Endothelial cell (in vitro differentiated cells): ENCODE data around the gene PTPRE. TPM values are rescaled to one million over a fixed set of nuclear protein-coding genes. Genes with fewer than 3 reads are reported as not detected.

ENCODE experiments used
- DNase-seq: peaks from one replicate; pipeline ENCODE4 v3.0.0; 2021; ENCODE audit warnings: low spot score
- H3K27ac Mint-ChIP-seq: one replicate; pipeline ENCODE4 v1.8.0; 2021; ENCODE audit warnings: mixed read lengths, inconsistent platforms; ENCODE audit not compliant: unreplicated experiment
- H3K27me3 Mint-ChIP-seq: one replicate; pipeline ENCODE4 v1.8.0; 2021; ENCODE audit warnings: mild to moderate bottlenecking, moderate library complexity, mixed read lengths, inconsistent platforms; ENCODE audit not compliant: unreplicated experiment
- H3K36me3 Mint-ChIP-seq: one replicate; pipeline ENCODE4 v1.8.0; 2021; ENCODE audit warnings: mild to moderate bottlenecking, low read depth, mixed read lengths, inconsistent platforms; ENCODE audit not compliant: unreplicated experiment
- H3K4me1 Mint-ChIP-seq: one replicate; pipeline ENCODE4 v1.8.0; 2021; ENCODE audit warnings: mild to moderate bottlenecking, mixed read lengths, inconsistent platforms; ENCODE audit not compliant: unreplicated experiment
- H3K4me3 Mint-ChIP-seq: one replicate; pipeline ENCODE4 v1.8.0; 2021; ENCODE audit warnings: mild to moderate bottlenecking, mixed read lengths, inconsistent platforms; ENCODE audit not compliant: unreplicated experiment
- H3K9me3 Mint-ChIP-seq: one replicate; pipeline ENCODE4 v1.8.0; 2021; ENCODE audit warnings: mixed read lengths, inconsistent platforms; ENCODE audit not compliant: unreplicated experiment
- total RNA-seq: library from RNA; stranded (reverse); fragmentation: NEBNext Ultra II Directional; extraction: Animal tissue kit (Norgen Biotek cat#: 25700); gene quantifications from one replicate; pipeline ENCODE4 v1.2.1, GENCODE V29; 2021; ENCODE audit not compliant: unreplicated experiment
- TF ChIP-seq, protein P1 (sequence below): fragments of 200-600 bp; sonication (generic); IDR thresholded peaks from one replicate; pipeline ENCODE4 v1.5.0; 2021; ENCODE audit warnings: antibody characterized with exemption; ENCODE audit not compliant: unreplicated experiment

The PTPRE gene
- total RNA-seq, 1 donor from 2014 or later, result 117 TPM

DNA sequence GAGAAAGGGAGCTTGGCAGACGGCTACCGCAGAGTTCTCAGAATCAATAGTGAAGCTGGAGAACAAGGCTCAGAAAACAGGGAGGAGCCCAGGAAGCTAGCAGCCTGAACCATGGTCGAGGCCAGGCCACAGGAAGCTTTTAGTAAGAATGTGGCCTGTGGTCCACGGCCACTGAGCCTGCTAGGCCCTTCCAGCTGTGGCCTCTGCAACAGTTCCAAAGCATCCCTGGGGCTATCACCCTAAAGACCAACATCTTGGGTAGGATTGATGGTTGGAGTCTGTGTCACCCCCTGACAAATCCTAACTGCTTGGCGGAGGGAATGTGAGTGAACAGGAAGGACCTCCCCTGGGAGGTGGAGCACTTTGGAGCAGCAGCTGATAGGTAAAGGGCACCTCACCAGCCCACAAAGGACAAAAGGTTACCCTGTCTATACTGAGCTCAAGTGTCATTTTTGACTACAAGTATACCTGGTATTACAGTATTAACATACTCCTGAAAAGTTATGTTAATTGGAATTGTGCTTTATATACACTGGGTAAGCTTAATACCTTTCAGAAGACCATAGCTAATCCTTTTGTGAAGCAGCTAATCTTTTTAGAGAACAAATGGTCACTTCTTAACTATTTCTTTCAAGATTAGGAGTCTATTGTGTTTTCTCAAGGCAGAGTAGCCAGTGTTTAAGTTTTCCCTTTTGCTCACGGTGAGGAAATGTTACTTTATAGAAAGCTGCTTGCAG is 18.7 kb downstream of the PTPRE start:
- Mint-ChIP-seq H3K4me1 (peaks cover 68% of the 10 kb centered on the region), H3K36me3 (peaks cover 7% of the 10 kb centered on the region), H3K27me3 (peaks cover 10% of the 10 kb centered on the region), H3K27ac (peak overlapping the region; percentile 98), H3K9me3 (no peaks in the 10 kb centered on the region), H3K4me3 (no peak overlapping the region)
- DNase-seq, result no peak
- TF ChIP-seq, protein P1, sequence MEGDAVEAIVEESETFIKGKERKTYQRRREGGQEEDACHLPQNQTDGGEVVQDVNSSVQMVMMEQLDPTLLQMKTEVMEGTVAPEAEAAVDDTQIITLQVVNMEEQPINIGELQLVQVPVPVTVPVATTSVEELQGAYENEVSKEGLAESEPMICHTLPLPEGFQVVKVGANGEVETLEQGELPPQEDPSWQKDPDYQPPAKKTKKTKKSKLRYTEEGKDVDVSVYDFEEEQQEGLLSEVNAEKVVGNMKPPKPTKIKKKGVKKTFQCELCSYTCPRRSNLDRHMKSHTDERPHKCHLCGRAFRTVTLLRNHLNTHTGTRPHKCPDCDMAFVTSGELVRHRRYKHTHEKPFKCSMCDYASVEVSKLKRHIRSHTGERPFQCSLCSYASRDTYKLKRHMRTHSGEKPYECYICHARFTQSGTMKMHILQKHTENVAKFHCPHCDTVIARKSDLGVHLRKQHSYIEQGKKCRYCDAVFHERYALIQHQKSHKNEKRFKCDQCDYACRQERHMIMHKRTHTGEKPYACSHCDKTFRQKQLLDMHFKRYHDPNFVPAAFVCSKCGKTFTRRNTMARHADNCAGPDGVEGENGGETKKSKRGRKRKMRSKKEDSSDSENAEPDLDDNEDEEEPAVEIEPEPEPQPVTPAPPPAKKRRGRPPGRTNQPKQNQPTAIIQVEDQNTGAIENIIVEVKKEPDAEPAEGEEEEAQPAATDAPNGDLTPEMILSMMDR, result no peak

GRCh38 chr10:127926455-127926854 is 19.6 kb downstream of the PTPRE start:
- Mint-ChIP-seq H3K27me3 (peaks cover 3% of the 10 kb centered on the region), H3K27ac (peak overlapping the region; percentile 98), H3K36me3 (peaks cover 7% of the 10 kb centered on the region), H3K4me1 (peaks cover 60% of the 10 kb centered on the region), H3K9me3 (no peaks in the 10 kb centered on the region), H3K4me3 (peak overlapping the region; percentile 81)
- no peak for DNase-seq
- TF ChIP-seq, protein P1, result no peak

DNA sequence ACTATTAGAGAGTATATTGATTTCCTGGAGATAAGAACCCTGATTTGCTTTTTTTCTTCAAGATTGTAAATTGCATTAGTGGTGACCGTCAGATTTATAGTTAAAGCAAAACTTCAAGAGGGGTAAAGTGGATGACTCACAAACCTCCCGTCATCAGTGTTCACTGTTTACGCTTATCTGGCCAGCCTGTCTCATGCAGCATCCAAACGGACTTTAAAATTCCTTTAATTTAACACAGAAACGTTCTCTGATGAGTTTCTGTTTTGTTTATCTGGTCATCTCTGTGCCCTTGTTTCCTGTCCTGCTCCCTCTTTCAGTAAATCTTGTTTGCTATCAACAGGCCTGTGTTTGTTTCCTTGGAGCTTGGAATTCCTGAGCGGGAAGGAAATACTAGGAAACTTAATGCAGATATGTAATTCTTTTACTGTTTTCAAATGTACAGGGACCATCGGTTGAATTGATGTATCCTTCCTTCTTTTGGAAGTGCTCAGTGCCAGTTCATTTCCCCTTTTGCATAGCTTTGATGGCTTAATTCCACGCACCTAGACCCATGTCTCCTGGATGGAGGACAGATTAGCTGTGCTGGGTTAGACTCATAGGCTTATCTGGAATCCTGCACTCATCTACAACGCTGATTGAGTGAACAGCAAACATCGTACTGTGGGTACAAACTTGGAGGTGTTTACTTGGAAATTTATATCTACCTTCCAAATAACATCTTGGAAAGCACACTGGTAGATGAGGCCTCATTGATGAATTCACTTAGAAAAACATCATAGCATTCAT is 21.3 kb downstream of the PTPRE start:
- TF ChIP-seq, protein P1, result no peak
- Mint-ChIP-seq H3K27me3 (peaks cover 3% of the 10 kb centered on the region), H3K4me1 (peaks cover 43% of the 10 kb centered on the region), H3K36me3 (peaks cover 12% of the 10 kb centered on the region), H3K9me3 (no peaks in the 10 kb centered on the region), H3K27ac (peak overlapping the region; percentile 98), H3K4me3 (peak overlapping the region; percentile 15)
- DNase-seq, result no peak

DNA sequence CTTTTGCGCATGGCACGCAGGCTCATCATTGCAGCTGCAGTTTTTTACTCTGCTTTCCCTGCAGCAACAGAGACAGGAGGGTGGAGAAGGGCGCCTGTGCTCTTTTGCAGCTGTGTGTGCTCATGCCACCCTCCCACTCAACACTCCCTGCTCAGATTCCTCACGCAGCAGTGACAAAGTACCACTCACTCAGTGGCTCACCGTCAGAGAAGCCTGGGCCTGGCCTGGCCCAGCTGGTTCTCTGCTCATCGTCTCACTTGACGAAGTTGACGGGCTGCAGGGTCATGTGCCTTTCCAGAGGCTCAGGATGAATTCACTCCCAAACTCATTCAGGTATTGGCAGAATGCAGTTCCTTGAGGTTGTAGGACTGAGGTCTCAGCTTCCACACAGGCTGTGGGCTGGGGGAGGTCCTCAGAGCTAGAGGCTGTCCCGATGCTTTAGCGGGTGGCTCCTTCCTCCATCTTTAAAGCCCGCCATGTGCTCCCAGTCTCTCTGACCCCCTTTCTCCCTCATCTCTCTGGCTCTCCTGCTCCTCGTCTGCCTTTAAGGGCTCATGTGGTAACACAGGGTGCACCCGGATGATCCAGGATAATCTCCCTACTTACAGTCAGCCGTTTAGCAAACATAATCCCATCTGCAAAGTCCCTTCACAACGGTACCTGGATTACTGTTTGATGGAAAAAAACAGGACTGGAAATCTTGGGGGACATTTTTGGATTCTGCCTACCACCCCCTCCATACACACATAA is 25.8 kb downstream of the PTPRE start:
- no peak for DNase-seq
- Mint-ChIP-seq H3K9me3 (no peaks in the 10 kb centered on the region), H3K27me3 (peaks cover 2% of the 10 kb centered on the region), H3K4me1 (peaks cover 15% of the 10 kb centered on the region), H3K36me3 (peaks cover 17% of the 10 kb centered on the region), H3K4me3 (no peak overlapping the region), H3K27ac (no peak overlapping the region)
- TF ChIP-seq, protein P1, result no peak
